A673 (cell line): Measurements from ENCODE around the gene SHISAL1.

Experiments
- EZH2 ChIP-seq: fragments of 200-600 bp; sonication (generic); IDR thresholded peaks from 2 replicates; pipeline ENCODE4 v1.6.1; 2017; ENCODE audit warnings: borderline replicate concordance, low read depth, mild to moderate bottlenecking, mixed read lengths, antibody characterized with exemption, low read length; ENCODE audit not compliant: poor library complexity, severe bottlenecking
- TF ChIP-seq, protein P1 (sequence below): fragments of 300-800, 200-600 bp; sonication (generic); conservative IDR thresholded peaks from 2 replicates; pipeline ENCODE4 v1.5.1; 2017; ENCODE audit warnings: low read depth, mild to moderate bottlenecking, antibody characterized with exemption, low read length, moderate library complexity, mixed read lengths

DNA sequence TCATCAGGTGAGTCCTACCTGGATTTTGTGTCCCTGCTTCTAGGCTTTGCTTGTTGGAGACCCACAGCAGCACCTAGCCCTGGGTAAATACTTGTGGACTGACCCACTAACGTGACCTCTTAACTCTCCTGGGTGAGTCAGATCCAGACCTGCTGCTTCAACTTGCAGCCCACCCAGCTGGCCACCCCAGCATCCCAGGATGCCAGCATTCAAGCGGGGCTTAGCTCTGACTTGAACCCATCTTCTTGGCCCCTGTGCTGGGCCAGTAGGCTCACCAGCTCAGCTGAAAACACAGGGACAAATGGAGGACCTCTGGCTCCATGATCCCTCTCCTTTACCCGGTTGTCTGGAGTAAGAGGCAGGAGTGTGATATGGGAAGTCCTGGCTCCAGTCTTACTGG, 98.6 kb downstream of the SHISAL1 start:
- TF ChIP-seq, protein P1, sequence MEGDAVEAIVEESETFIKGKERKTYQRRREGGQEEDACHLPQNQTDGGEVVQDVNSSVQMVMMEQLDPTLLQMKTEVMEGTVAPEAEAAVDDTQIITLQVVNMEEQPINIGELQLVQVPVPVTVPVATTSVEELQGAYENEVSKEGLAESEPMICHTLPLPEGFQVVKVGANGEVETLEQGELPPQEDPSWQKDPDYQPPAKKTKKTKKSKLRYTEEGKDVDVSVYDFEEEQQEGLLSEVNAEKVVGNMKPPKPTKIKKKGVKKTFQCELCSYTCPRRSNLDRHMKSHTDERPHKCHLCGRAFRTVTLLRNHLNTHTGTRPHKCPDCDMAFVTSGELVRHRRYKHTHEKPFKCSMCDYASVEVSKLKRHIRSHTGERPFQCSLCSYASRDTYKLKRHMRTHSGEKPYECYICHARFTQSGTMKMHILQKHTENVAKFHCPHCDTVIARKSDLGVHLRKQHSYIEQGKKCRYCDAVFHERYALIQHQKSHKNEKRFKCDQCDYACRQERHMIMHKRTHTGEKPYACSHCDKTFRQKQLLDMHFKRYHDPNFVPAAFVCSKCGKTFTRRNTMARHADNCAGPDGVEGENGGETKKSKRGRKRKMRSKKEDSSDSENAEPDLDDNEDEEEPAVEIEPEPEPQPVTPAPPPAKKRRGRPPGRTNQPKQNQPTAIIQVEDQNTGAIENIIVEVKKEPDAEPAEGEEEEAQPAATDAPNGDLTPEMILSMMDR, result no peak
- no peak for TF ChIP-seq EZH2
